Keratinocyte (primary cell): Measurements from ENCODE around the gene CERS2. TPM values are rescaled to one million over a fixed set of nuclear protein-coding genes. Genes with fewer than 3 reads are reported as not detected.

Source experiments
- DNase-seq: peaks from one replicate; pipeline ENCODE4 v3.0.0-alpha.2; 2011; ENCODE audit warnings: low read depth, missing footprints, low spot score
- FAIRE-seq: peaks from 2 replicates; lab custom pipeline; 2011; peaks lifted over from hg19 to GRCh38; lab: Jason Lieb, UNC
- H2AFZ ChIP-seq: 2 replicates; pipeline ENCODE4 v1.6.0; 2012; ENCODE audit warnings: low read length, control low read depth, inconsistent platforms; ENCODE audit not compliant: control insufficient read depth
- H3K27ac ChIP-seq: 2 replicates; pipeline ENCODE4 v1.5.1; 2011; ENCODE audit warnings: low read length; ENCODE audit not compliant: control insufficient read depth, insufficient read depth
- H3K27me3 ChIP-seq: 3 replicates; pipeline ENCODE4 v1.6.0; 2011; ENCODE audit warnings: low read length; ENCODE audit not compliant: control insufficient read depth, insufficient read depth; ENCODE audit errors: extremely low read depth
- H3K36me3 ChIP-seq, 2 experiments: 2 replicates in 1 of 2; 3 replicates in 1 of 2; pipeline ENCODE4 v1.5.1; 2011; ENCODE audit warnings: low read length in 2 of 2, mild to moderate bottlenecking in 1 of 2; ENCODE audit not compliant: control insufficient read depth in 2 of 2, insufficient read depth in 2 of 2; ENCODE audit errors: extremely low read depth in 1 of 2
- H3K4me1 ChIP-seq: 3 replicates; pipeline ENCODE4 v1.5.1; 2011; ENCODE audit warnings: low read length; ENCODE audit not compliant: control insufficient read depth, insufficient read depth; ENCODE audit errors: extremely low read depth
- H3K4me2 ChIP-seq: 3 replicates; pipeline ENCODE4 v1.6.0; 2011; ENCODE audit warnings: low read depth, low read length; ENCODE audit not compliant: control insufficient read depth, insufficient read depth; ENCODE audit errors: extremely low read depth
- H3K4me3 ChIP-seq, 3 experiments: fragments of 200-600 bp in 1 of 3; sonication (generic) in 1 of 3; 2 replicates in 2 of 3; 3 replicates in 1 of 3; pipeline ENCODE4 v1.5.1; 2011 to 2016; ENCODE audit warnings: low read length in 3 of 3, mild to moderate bottlenecking in 3 of 3, control low read depth in 2 of 3, inconsistent platforms in 1 of 3, low read depth in 1 of 3, mixed read lengths in 1 of 3, mixed run types in 1 of 3, moderate library complexity in 1 of 3; ENCODE audit not compliant: control insufficient read depth in 2 of 3, insufficient read depth in 2 of 3; ENCODE audit errors: extremely low read depth in 1 of 3
- H3K79me2 ChIP-seq: 2 replicates; pipeline ENCODE4 v1.6.0; 2012; ENCODE audit warnings: low read length; ENCODE audit not compliant: control insufficient read depth, insufficient read depth
- H3K9ac ChIP-seq: 3 replicates; pipeline ENCODE4 v1.6.0; 2011; ENCODE audit warnings: low read length; ENCODE audit not compliant: control insufficient read depth, insufficient read depth; ENCODE audit errors: extremely low read depth
- H3K9me1 ChIP-seq: 3 replicates; pipeline ENCODE4 v1.6.0; 2011; ENCODE audit warnings: low read length; ENCODE audit not compliant: control insufficient read depth, insufficient read depth; ENCODE audit errors: extremely low read depth
- H3K9me3 ChIP-seq: 2 replicates; pipeline ENCODE4 v1.5.1; 2012; ENCODE audit warnings: low read depth, low read length; ENCODE audit not compliant: control insufficient read depth
- H4K20me1 ChIP-seq: 3 replicates; pipeline ENCODE4 v1.6.0; 2011; ENCODE audit warnings: low read length; ENCODE audit not compliant: control insufficient read depth, insufficient read depth; ENCODE audit errors: extremely low read depth
- EZH2 ChIP-seq: IDR thresholded peaks from one replicate; pipeline ENCODE4 v1.6.1; 2012; ENCODE audit warnings: inconsistent platforms, mild to moderate bottlenecking, low read length, moderate library complexity
- dilution Hi-C: fragments of 300-500 bp; cut with MboI; formaldehyde crosslinking; loops from one replicate; pipeline ENCODE4 v1.7.0; 2020; ENCODE audit warnings: low sequenced_read_pairs; ENCODE audit not compliant: extremely low pct_ligation_motif_present
- polyA plus RNA-seq, 5 experiments: library from polyadenylated mRNA; depleted of rRNA in 3 of 5; stranded (reverse) in 3 of 5; stranded (forward) in 1 of 5; unstranded in 1 of 5; fragments of >200 nt; gene quantifications; 1 replicate in 1 of 5; 2 replicates in 3 of 5; 3 replicates in 1 of 5; pipeline versions ENCODE4 v1.2.1 to v1.2.3, GENCODE V29; 2011 to 2012; ENCODE audit warnings: missing spikeins in 2 of 5, low read depth in 1 of 5, low replicate concordance in 1 of 5
- TF ChIP-seq, protein P1 (sequence below), 3 experiments: IDR thresholded peaks in 1 of 3; conservative IDR thresholded peaks in 1 of 3; optimal IDR thresholded peaks in 1 of 3; 2 replicates in 2 of 3; 3 replicates in 1 of 3; pipeline versions ENCODE3 to v1.5.1; 2011; ENCODE audit warnings: low read length in 3 of 3, mild to moderate bottlenecking in 3 of 3, moderate library complexity in 2 of 3, control low read depth in 1 of 3, inconsistent platforms in 1 of 3; ENCODE audit not compliant: insufficient read depth in 2 of 3; ENCODE audit errors: extremely low read depth in 1 of 3

Gene CERS2
- polyA plus RNA-seq, 1 donor (not counting 4 experiments of a cell fraction or from before 2014, with no cell fraction given): 121 TPM

DNA sequence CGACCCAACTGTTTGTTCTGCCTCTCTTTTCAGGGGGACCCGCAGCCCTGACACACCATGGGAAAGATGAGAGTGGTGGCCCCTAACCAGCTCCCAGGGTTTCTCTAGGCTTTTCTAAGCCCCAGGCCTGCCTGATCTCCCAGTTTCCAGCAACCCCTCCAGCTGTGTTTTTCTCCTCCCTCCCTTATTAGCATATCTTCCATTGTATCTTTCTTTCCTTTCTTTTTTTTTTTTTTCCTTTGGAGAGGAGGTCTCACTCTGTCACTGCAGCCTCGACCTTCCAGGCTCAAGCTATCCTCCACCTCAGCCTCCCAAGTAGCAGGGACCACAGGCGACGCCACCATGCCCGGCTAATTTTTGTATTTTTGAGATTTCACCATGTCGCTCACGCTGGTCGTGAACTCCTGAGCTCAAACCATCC lies 1.8 kb upstream of the CERS2 start:
- no peak overlapping the region for H3K4me2 ChIP-seq
- H3K27ac ChIP-seq: no peak overlapping the region
- no peak for DNase-seq
- H3K36me3 ChIP-seq: peaks cover 0 to 10% of the 10 kb centered on the region in 2 experiments
- H4K20me1 ChIP-seq: no peaks in the 10 kb centered on the region
- no peak for FAIRE-seq
- dilution Hi-C loops: no loop called here
- no peak overlapping the region for H3K4me3 ChIP-seq
- H3K79me2 ChIP-seq: peaks cover 28% of the 10 kb centered on the region
- no peaks in the 10 kb centered on the region for H3K27me3 ChIP-seq
- peaks cover 45% of the 10 kb centered on the region for H3K4me1 ChIP-seq
- H2AFZ ChIP-seq: no peak overlapping the region
- H3K9ac ChIP-seq: no peak overlapping the region
- no peaks in the 10 kb centered on the region for H3K9me3 ChIP-seq
- TF ChIP-seq EZH2: no peak
- TF ChIP-seq, protein P1, sequence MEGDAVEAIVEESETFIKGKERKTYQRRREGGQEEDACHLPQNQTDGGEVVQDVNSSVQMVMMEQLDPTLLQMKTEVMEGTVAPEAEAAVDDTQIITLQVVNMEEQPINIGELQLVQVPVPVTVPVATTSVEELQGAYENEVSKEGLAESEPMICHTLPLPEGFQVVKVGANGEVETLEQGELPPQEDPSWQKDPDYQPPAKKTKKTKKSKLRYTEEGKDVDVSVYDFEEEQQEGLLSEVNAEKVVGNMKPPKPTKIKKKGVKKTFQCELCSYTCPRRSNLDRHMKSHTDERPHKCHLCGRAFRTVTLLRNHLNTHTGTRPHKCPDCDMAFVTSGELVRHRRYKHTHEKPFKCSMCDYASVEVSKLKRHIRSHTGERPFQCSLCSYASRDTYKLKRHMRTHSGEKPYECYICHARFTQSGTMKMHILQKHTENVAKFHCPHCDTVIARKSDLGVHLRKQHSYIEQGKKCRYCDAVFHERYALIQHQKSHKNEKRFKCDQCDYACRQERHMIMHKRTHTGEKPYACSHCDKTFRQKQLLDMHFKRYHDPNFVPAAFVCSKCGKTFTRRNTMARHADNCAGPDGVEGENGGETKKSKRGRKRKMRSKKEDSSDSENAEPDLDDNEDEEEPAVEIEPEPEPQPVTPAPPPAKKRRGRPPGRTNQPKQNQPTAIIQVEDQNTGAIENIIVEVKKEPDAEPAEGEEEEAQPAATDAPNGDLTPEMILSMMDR (optimal IDR thresholded peaks at IDR 0.05 in 1 of 3, IDR thresholded peaks at IDR 0.05 in 1 of 3, conservative IDR thresholded peaks at IDR 0.05 in 1 of 3; ENCODE audit: extremely low read depth in 1 of 3, insufficient read depth in 2 of 3, low read length in 3 of 3): no peak
- H3K9me1 ChIP-seq: no peaks in the 10 kb centered on the region

DNA sequence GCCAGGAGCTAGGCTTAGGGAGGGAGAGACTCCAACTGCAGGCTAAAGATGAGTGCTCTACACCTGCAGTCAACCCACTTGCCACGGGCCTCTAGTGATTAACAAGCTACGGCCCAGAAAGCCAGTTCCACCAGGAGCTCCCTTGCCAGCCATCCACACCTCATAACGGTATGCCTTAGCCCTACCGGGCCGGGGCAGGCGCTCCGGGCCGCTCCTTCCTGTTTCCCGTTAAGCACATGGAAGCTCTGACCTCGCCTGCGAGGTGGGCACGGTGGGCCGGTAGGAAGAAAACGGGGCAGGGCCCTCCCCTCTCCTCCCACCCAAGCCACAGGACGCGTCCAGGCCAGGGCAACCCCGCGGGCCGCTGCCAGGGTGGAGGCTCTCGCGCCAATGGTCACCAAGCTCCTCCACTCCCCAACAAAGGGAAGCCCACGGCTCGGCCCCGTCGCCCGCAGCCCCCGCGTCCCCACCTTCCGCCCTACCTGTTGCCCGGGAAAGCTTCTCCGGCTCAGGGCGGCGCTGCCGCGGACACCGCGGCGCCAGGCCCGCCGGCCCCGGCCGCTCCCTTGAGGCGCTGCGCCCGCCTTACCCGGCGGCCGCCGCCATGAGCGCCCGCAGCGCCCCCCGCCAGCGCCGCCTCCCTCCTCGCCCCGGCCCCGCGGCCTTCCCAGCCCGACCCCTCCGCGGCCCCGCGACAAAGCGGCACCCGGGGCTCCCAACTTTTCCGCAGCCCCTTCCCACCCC lies 627 bp downstream of the CERS2 start:
- no peaks in the 10 kb centered on the region for H4K20me1 ChIP-seq
- FAIRE-seq: no peak
- TF ChIP-seq, protein P1 (optimal IDR thresholded peaks at IDR 0.05 in 1 of 3, IDR thresholded peaks at IDR 0.05 in 1 of 3, conservative IDR thresholded peaks at IDR 0.05 in 1 of 3; ENCODE audit: extremely low read depth in 1 of 3, insufficient read depth in 2 of 3, low read length in 3 of 3): no peak
- no peak for TF ChIP-seq EZH2
- DNase-seq: no peak
- no peaks in the 10 kb centered on the region for H3K27me3 ChIP-seq
- peak overlapping the region; percentile 73 for H2AFZ ChIP-seq
- peak overlapping the region; percentile 73 for H3K27ac ChIP-seq
- H3K36me3 ChIP-seq: peaks cover under 1 to 10% of the 10 kb centered on the region in 2 experiments
- H3K79me2 ChIP-seq: peaks cover 49% of the 10 kb centered on the region
- no peaks in the 10 kb centered on the region for H3K9me1 ChIP-seq
- peaks cover 34% of the 10 kb centered on the region for H3K4me1 ChIP-seq
- dilution Hi-C loops: no loop called here
- peak overlapping the region; percentile 88 to 95 (median 93) for H3K4me3 ChIP-seq
- peak overlapping the region; percentile 90 for H3K9ac ChIP-seq
- H3K9me3 ChIP-seq: no peaks in the 10 kb centered on the region
- peak overlapping the region; percentile 97 for H3K4me2 ChIP-seq
